ENCODE measurements around the gene SP3.
A peak's percentile ranks its signal among the peaks of the same experiment; 100 is the strongest.

SP3 gene

DNA sequence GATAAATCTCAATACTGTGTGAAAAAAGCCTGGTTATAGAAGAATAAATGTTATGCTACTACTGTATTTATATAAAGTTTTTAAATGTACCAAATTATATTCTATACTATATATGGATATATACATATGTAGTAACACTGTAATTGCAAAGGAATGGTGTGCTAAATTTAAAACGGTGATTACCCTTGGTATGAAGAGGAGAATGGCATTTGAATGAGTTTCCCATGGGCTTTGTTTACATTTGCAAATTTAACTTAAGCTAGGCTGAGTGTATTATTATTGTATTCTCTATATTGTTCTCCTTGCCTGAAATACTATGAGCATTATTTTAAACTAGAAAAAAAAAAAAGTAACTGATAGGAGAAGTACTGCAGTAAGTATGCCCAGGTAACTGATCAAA lies 4.7 kb upstream of the SP3 start:
- TF ChIP-seq, protein P1, sequence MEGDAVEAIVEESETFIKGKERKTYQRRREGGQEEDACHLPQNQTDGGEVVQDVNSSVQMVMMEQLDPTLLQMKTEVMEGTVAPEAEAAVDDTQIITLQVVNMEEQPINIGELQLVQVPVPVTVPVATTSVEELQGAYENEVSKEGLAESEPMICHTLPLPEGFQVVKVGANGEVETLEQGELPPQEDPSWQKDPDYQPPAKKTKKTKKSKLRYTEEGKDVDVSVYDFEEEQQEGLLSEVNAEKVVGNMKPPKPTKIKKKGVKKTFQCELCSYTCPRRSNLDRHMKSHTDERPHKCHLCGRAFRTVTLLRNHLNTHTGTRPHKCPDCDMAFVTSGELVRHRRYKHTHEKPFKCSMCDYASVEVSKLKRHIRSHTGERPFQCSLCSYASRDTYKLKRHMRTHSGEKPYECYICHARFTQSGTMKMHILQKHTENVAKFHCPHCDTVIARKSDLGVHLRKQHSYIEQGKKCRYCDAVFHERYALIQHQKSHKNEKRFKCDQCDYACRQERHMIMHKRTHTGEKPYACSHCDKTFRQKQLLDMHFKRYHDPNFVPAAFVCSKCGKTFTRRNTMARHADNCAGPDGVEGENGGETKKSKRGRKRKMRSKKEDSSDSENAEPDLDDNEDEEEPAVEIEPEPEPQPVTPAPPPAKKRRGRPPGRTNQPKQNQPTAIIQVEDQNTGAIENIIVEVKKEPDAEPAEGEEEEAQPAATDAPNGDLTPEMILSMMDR (conservative IDR thresholded peaks at IDR 0.05; ENCODE audit: low read length): no peak
- H3K4me3 ChIP-seq (ENCODE audit: low read length): no peak overlapping the region
- DNase-seq (ENCODE audit: low read depth): no peak

DNA sequence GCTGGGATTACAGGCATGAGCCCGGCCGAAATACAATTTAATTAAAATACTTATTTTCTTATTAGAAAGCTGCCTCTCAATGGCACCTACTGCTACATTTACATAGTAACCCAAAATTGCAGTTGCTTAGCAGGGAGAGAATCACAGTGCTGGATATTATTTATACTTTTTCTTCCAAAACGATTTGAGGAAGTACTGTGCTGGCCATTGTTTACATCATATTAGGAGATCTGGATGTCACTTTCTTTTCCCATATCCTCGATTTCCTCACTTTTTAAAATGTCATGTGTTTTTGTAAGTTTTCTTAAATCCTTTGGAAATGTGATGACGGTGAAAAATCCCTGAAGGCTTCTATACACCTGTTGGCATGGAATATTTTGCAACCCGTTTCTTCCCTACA lies 3.4 kb upstream of the SP3 start:
- H3K4me3 ChIP-seq (ENCODE audit: low read length): no peak overlapping the region
- TF ChIP-seq, protein P1 (conservative IDR thresholded peaks at IDR 0.05; ENCODE audit: low read length): no peak
- no peak for DNase-seq (ENCODE audit: low read depth)

GRCh38 chr2:173966274-173967098 lies 1.3 kb upstream of the SP3 start:
- no peak for DNase-seq (ENCODE audit: low read depth)
- H3K4me3 ChIP-seq (ENCODE audit: low read length): peak overlapping the region; percentile 88
- TF ChIP-seq, protein P1 (conservative IDR thresholded peaks at IDR 0.05; ENCODE audit: low read length): no peak

- H3K4me3 ChIP-seq (ENCODE audit: low read length): peak overlapping the region; percentile 88
- TF ChIP-seq, protein P1 (conservative IDR thresholded peaks at IDR 0.05; ENCODE audit: low read length): no peak
Observed at GRCh38 chr2:173964565-173965371, 405 bp downstream of the SP3 start.

DNA sequence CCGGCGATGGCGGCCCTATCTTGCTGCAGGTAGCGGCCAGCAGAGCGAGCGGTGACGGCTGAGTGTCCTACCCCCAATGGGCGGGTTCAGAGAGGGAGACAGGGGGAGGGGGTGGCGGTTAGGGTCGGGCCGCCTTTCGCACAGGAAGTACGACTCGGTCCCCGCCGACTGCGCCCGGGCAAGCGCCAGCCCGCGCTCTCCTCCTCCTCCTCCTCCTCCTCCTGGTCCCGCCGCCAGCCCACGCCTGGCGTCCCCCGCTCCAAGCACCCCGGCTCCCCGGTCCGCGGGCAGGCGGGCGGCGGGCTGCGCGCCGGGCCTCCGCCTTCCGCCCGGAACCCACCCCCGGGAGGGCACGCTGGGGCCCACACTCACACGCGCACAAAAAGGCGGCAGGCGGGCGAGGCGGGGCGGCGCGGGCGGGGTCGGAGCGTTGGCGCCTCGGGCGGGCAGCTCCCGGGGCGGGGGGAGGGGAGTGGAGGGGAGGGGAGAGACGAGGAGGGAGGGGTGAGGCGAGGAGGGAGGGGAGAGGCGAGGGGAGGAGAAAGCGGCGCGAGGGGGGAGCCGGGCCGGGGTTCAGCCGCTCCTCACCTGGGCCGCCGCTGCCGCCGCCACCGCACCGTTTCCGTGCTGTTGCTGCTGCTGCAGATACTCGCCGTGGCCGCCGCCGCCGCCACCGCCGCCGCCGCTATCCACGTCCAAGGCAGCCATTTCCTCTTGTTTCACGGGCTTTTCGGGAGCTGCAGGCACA lies 1.2 kb downstream of the SP3 start:
- DNase-seq (ENCODE audit: low read depth): peak; percentile 83
- TF ChIP-seq, protein P1 (conservative IDR thresholded peaks at IDR 0.05; ENCODE audit: low read length): no peak
- H3K4me3 ChIP-seq (ENCODE audit: low read length): peak overlapping the region; percentile 88

More at GRCh38 chr2:173964565-173965371, 405 bp downstream of the SP3 start:
- DNase-seq (ENCODE audit: low read depth): peak; percentile 89

GRCh38 chr2:173963323-173963816 lies 1.8 kb downstream of the SP3 start:
- DNase-seq (ENCODE audit: low read depth): peak; percentile 75
- TF ChIP-seq, protein P1 (conservative IDR thresholded peaks at IDR 0.05; ENCODE audit: low read length): peak; percentile 58
- H3K4me3 ChIP-seq (ENCODE audit: low read length): peak overlapping the region; percentile 63

Data from AG10803 (cell line).